GM12872 (cell line): ENCODE results near the gene ZC2HC1B.

Experiments
- TF ChIP-seq, protein P1 (sequence below): IDR thresholded peaks from 3 replicates; pipeline ENCODE4 v1.5.1; 2011; ENCODE audit warnings: low read depth, mild to moderate bottlenecking, low read length, moderate library complexity; ENCODE audit not compliant: insufficient read depth

ZC2HC1B gene

GRCh38 chr6:143963158-143963919, 99.1 kb downstream of the ZC2HC1B start:
- TF ChIP-seq, protein P1, sequence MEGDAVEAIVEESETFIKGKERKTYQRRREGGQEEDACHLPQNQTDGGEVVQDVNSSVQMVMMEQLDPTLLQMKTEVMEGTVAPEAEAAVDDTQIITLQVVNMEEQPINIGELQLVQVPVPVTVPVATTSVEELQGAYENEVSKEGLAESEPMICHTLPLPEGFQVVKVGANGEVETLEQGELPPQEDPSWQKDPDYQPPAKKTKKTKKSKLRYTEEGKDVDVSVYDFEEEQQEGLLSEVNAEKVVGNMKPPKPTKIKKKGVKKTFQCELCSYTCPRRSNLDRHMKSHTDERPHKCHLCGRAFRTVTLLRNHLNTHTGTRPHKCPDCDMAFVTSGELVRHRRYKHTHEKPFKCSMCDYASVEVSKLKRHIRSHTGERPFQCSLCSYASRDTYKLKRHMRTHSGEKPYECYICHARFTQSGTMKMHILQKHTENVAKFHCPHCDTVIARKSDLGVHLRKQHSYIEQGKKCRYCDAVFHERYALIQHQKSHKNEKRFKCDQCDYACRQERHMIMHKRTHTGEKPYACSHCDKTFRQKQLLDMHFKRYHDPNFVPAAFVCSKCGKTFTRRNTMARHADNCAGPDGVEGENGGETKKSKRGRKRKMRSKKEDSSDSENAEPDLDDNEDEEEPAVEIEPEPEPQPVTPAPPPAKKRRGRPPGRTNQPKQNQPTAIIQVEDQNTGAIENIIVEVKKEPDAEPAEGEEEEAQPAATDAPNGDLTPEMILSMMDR, result no peak

- TF ChIP-seq, protein P1, result no peak
Observed at GRCh38 chr6:143964674-143965081, 100.4 kb downstream of the ZC2HC1B start.

DNA sequence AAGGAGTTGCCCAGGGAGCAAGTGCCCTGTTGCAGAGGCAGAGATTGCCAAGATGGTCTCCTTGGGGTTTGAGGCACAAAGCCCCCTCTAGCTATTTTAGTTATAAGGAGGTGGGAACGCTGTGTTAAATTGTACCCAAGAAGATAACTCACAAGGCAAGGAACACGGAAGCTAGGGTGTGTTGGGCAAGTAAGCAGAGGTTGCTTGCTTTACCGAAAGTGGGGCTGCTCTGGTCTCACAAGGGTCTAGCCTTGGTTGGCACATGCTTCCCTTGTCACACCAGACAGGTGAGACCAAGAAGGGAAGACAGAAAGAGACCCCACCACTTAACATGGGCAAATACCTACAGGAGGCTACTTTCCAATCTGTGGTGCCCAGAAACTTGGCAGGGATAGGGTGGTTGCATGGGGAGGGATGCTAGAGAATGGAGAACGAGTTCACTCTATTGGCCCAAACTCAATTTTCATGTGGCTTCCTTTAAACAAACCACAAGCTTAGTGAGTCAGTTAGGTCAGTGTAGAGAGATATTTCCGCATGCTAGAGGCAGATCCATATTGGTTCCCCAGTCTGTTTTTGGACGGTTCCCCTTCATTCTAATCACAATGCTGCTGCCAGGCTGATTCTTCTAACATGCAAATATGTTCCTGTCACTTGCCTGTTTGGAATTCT, 101.4 kb downstream of the ZC2HC1B start:
- TF ChIP-seq, protein P1, result no peak

DNA sequence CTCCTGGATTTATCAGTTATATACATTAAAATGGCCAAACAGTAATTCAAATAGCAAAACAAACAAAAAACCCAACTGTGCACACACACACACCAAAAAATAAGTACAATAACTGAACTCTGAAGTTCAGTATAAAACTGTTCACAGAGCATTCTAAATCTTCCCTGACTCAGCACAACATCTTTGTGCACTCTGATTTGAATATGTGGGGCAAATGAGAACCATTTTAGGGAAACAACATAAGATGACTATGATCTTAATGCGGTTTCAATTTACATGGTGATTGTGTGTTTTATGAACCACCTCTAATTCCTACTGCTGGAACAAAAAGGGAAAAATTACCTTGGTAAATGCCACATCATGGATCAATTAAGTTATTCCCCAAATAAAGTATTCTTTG, 102.0 kb downstream of the ZC2HC1B start:
- TF ChIP-seq, protein P1, result no peak

GRCh38 chr6:143967706-143968376, 103.6 kb downstream of the ZC2HC1B start:
- TF ChIP-seq, protein P1, result no peak

GRCh38 chr6:143969077-143969476, 104.8 kb downstream of the ZC2HC1B start:
- TF ChIP-seq, protein P1, result no peak

DNA sequence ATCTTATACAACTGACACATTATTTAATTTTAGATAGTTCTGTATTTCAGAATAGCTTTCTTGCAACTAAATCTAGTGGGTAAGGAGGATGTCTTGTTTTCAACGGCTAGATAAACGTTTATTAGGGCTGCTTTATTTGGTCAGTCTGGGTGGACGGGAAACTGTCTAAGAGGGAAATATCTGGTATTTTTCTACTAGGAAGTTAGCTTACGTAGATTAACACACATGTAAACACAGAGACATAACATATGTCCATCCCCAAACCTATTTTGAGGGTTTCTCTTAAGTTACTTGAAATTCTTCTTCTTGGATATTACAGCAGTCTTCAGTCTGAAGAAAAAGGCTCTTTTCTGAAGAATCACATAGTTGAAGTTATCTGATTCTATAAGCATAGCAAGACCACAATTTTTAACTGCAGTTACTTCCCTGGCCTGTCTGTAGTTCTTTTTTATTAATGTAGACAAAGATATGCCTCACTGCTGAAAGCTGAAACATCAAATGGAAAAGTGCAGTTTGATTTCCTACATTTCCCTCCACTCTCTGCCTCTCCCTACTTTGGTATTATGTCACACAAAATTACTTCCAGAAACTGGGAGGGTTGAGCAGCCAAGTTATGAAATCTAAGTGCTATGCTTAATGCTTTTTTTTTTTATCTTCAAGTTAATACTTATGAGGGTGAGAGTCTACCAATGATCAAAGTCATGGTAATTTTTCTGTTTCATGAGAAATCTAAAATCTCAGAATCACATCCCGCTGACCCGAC, 106.4 kb downstream of the ZC2HC1B start:
- TF ChIP-seq, protein P1, result no peak
